ENCODE results near the gene RPS21.

DNA sequence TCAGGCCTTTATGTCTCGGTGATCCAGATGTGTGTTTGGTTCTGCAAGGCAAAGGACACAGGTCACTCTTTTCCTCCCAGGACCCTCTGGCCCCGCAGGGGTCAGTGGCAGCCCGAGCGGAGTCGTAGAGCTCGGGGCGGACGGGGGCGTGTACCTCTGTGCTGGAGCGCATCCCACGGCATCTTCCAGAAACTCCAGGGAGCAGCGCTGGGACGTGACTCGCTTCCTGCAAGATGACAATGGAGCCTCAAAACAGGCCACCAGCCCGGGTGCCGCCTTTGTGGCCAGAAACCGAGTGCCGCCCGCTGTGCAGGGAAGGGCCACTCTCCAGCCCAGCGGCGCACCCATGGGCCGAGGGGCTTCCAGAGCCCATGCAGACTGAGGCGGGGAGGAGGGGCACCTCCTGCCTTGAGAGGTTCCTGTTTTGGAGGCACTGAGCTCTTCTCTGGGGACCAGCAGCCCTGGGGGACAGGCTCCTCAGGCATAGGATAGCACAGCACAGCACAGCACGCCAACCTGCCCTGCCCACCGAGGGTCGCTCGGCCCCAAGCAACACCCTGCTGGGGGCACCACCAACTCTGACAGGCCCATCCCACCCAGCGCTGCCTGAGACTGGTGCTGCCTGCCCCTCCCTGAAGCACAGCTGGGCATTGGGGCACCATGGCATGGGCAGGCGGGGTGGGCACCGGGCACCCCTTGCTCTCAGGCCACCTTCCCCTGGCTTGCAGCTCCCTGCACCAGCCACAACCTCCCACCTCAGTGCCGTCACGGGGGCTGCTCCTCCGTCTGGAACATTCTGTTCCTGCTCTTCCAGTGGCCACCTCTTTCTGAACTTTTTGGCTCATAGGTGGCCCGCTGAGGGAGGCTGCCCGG is 9.7 kb downstream of the RPS21 start:
- TF ChIP-seq POLR2AphosphoS5 (IDR thresholded peaks at IDR 0.05; ENCODE audit: insufficient read depth in 1 of 2, low read depth in 1 of 2): no peak
- TF ChIP-seq POLR2A (IDR thresholded peaks at IDR 0.05): no peak

Measured in vagina (tissue), 2 donors.